Right lobe of liver (tissue), 4 donors: ENCODE results near the gene HDAC4.

Experiments used
- CTCF ChIP-seq, 4 donors: fragments of 200-600 bp in 3 of 4; fragments of 450-650 bp in 1 of 4; IDR thresholded peaks; one replicate each; pipeline versions ENCODE4 v1.5.1 to v1.8.0; 2016 to 2022; ENCODE audit warnings: antibody characterized with exemption in 4 of 4, mild to moderate bottlenecking in 2 of 4
- POLR2A ChIP-seq: fragments of 450-650 bp; IDR thresholded peaks from one replicate; pipeline ENCODE4 v1.6.1; 2017; ENCODE audit warnings: antibody characterized with exemption, mild to moderate bottlenecking
- donor health status: DM: no; HTN: no; CAD: no.
- donor health status: DM: no; HTN: no; CAD: no.
- donor health status: DM: no; HTN: yes; CAD: no.

GRCh38 chr2:239251971-239252370 lies 148.8 kb downstream of the HDAC4 start:
- TF ChIP-seq CTCF (IDR thresholded peaks at IDR 0.05) = no peak
- no peak for TF ChIP-seq POLR2A
